Gastroesophageal sphincter (tissue), 3 donors: ENCODE results near the gene ACRBP.

Source experiments
- EP300 ChIP-seq: sonication (generic); formaldehyde crosslinking; IDR thresholded peaks from one replicate; pipeline ENCODE4 v1.6.1; 2017; ENCODE audit warnings: antibody characterized with exemption, mild to moderate bottlenecking
- POLR2AphosphoS5 ChIP-seq: sonication (generic); formaldehyde crosslinking; IDR thresholded peaks from one replicate; pipeline ENCODE4 v1.6.1; 2017; ENCODE audit warnings: antibody characterized with exemption
- TF ChIP-seq, protein P1 (sequence below), 4 experiments: fragments of 200-600 bp in 2 of 4; fragments of 450-650 bp in 2 of 4; sonication (generic) in 1 of 4; IDR thresholded peaks; one replicate each; pipeline ENCODE4 v1.5.1; 2017 to 2019; ENCODE audit warnings: antibody characterized with exemption in 4 of 4, mild to moderate bottlenecking in 2 of 4, moderate library complexity in 2 of 4

DNA sequence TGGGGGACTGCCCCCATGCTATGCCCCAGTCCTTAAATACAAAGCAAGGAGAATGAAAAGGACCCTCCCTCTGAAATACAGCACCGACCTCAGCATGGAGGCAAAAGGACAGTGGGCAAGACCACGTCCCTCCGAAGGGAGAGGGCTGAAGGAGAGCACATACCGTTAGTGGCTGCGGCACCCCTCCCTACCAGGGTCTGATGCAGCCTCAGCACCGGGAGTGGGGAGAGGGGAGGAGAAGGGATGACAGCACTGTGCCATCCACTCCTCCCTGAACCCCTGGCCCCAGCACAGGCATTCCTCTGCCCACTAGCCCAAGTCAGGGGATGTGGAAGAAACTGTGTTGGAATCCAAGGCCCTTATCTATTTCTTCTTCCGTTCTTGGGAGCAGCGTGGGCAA is 3.6 kb upstream of the ACRBP start:
- no peak for TF ChIP-seq EP300
- TF ChIP-seq, protein P1, sequence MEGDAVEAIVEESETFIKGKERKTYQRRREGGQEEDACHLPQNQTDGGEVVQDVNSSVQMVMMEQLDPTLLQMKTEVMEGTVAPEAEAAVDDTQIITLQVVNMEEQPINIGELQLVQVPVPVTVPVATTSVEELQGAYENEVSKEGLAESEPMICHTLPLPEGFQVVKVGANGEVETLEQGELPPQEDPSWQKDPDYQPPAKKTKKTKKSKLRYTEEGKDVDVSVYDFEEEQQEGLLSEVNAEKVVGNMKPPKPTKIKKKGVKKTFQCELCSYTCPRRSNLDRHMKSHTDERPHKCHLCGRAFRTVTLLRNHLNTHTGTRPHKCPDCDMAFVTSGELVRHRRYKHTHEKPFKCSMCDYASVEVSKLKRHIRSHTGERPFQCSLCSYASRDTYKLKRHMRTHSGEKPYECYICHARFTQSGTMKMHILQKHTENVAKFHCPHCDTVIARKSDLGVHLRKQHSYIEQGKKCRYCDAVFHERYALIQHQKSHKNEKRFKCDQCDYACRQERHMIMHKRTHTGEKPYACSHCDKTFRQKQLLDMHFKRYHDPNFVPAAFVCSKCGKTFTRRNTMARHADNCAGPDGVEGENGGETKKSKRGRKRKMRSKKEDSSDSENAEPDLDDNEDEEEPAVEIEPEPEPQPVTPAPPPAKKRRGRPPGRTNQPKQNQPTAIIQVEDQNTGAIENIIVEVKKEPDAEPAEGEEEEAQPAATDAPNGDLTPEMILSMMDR (IDR thresholded peaks at IDR 0.05): no peak
- TF ChIP-seq POLR2AphosphoS5: no peak
